ENCODE measurements around the gene PPA2. TPM values are rescaled to one million over a fixed set of nuclear protein-coding genes. Genes with fewer than 3 reads are reported as not detected.

The PPA2 gene
- total RNA-seq, 1 donor from 2014 or later = 69.0 TPM

DNA sequence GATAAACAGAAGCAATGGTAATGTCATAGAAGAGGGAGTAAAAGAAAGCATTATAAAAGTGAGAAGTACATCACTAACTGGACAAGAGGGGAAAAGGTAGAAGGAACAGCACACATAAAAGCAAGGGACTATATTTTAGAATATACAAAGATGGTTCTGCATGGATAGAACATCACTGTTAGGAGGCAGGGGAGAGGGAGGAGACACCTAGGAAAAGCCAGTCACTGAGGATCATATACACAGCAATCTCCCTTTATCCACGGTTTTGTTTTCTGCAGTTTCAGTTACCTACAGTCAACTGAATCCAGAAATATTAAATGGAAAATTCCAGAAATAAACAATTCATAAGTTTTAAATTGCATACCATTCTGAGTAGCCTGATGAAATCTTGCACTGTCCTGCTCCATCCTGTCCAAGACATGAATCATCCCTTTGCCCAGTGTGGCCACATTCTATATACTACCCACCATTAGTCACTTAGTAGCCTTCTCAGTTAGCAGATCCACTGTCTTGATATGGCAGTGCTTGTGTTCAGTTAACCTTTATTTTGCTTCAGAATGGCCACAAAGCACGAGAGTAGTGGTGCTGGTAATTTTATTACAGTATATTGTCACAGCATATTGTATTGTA, 74.2 kb downstream of the PPA2 start:
- DNase-seq (ENCODE audit: low read depth, low spot score) = no peak

DNA sequence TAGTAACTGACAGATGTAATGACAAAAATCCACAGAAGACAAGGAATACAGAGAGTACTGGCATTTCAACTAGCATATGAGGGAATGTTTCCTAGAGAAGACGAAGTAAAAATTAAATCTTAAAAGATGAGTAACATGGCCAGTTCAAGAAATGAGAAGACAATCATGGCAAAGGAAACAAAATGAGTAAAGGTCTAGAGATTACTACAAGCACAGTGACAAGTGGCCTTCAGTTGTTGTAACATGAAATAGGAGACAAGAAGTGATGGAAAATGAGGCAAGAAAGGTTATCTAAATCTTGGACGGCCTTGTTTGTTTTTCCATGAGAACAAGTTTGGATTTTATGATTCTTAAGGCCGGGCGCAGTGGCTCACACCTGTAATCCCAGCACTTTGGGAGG, 81.0 kb downstream of the PPA2 start:
- DNase-seq (ENCODE audit: low read depth, low spot score) = no peak

DNA sequence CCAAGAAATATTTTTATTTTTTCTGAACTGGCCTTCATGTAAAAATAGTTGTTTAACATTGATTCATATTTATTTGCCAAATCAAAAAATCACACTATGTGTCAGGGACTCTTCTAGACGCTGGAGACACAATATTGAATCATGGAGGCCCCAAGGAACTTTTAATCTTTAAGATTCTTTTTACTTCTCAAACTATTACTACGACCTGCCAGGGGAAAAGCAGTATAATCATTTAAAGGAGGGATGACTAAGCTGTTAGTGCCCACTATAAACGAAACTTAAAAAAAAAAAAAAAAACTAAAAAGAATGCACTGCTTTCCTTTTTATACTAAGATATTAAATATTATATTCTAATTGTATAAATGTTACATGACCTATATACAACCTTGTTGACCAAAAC, 84.7 kb downstream of the PPA2 start:
- no peak for DNase-seq (ENCODE audit: low read depth, low spot score)

DNA sequence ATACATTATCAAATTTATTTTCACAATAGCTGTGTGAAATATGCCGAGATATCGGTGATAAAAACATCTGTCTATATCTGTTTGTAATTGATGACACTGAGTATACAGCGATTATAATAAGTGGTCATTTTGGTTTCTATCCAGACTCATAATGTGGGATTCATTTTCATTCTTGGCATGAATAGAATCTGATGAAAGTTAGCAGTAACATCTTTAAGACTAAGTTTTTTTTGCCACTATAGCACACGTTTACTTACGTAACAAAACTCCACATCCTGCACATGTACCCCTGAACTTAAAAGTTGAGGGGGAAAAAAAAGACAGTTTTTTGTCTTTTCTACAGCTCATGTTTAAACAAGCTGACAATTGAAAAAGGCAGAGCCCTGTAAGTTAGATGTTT, 86.4 kb downstream of the PPA2 start:
- no peak for DNase-seq (ENCODE audit: low read depth, low spot score)

DNA sequence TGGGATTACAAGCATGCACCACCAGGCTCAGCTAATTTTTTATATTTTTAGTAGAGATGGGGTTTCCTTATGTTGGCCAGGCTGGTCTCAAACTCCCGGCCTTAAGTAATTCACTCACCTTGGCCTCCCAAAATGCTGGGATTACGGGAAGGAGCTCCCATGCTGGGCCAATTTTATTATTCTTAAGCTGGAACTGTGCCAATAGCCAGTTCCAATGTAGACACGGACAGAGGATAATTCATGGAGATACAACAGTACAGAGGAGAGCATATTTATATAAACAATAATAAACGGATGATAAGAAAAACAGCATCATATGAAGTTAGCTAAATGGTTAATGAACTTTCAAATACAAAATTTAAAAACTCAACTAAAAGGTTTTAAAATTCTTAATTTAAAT, 87.8 kb downstream of the PPA2 start:
- DNase-seq (ENCODE audit: low read depth, low spot score) = no peak

DNA sequence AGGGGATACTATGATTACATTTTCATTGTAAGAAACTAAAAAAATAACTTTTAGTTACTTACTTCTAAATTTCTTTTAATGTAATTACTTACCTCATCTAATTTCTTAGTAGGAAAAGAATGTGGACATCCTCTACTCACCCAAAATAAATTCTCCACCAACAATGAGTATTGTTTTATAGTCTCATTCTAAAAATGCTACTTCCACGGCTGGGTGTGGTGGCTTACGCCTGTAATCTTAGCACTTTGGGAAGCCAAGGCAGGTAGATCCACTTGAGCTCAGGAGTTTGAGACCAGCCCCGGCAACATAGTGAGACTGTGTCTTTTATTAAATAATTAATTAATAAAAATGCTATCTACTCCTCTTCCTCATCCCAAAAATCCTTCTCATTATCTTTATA, 99.8 kb downstream of the PPA2 start:
- no peak for DNase-seq (ENCODE audit: low read depth, low spot score)

DNA sequence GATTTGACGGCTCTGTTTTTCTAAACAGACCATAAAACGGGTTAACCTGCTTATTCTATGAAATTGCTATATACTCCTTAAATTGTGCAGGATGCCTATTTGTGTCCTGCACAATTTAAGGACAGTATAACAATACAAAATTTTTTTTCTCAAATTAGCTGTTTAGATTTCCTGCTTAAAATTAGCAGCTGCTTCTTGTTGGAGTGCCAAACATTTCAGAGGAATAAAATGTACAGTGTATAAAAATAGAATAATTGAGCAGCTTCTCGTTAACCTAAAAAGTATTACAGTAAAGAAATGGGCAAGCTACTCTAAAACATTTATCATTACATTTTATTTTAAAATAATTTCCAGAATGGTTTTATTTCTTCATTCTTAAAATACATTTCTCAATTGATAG, 100.5 kb downstream of the PPA2 start:
- DNase-seq (ENCODE audit: low read depth, low spot score) = no peak

DNA sequence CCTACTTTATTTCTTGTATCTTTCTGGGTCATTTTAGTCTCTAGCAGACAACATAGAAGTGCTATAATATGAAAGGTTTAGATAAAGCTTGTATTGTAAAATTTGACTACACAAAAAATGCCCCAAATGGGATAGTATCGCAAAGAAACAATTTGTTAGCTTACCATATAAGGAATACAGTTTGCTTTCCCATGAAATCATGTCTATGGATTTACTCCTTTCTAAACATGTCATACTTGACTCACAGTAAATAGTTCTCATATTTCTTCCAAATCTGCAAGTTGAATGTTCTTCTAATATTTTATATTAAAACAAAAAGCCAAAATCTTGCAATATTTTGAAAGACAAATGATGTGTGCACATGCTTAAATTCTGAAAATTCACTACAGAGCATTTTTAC, 103.9 kb downstream of the PPA2 start:
- no peak for DNase-seq (ENCODE audit: low read depth, low spot score)

DNA sequence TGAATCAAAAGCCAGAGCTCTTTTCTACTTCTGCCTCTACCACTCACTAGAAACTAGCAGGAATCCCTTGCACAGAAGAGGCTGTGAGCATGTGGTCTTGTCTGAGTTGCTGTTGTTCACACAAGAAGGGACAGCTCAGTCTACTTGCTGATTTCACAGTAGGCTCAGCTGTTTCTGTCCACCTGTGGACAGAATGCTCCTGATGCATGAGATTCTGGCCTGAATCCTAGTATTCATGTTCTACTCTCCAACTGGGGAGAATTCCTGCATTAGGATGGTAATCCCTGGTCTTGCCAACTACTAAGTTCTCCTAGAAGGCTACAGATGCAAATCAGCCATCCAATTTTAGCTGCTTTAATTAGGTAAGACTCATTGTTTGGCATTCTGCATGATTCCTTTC, 112.8 kb downstream of the PPA2 start:
- no peak for DNase-seq (ENCODE audit: low read depth, low spot score)

DNA sequence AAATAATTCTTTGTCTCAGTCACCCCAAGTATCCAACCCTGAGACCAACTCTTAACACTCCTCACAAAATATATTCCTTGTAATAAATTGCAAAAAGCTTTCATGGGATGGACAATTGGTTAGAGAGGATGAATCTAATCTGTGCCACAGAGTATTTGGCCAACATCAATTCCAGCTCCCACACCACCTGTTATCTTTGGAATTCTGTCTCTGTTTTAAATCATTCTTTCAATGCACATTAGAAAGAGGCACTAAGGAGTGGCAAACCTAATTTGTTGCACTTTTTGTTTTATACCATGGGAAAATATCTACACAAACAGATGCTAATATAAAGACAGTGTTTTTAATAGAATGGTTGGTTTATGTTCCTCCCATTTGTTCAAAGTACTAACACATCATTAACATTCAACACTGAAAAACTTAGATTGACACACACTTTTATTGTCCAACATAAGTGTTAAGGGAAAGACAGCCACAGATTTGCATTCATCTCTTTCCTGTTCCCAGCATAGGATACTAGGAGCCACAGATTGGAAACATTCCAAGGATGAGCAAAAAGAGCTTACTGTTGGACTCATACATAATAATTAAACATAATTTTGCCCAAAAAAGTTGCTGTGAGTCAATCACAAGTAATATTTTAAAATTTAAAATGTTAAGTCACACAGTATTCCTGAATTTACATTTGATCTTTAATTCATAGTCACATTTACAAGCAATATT, 116.4 kb downstream of the PPA2 start:
- DNase-seq (ENCODE audit: low read depth, low spot score) = no peak

DNA sequence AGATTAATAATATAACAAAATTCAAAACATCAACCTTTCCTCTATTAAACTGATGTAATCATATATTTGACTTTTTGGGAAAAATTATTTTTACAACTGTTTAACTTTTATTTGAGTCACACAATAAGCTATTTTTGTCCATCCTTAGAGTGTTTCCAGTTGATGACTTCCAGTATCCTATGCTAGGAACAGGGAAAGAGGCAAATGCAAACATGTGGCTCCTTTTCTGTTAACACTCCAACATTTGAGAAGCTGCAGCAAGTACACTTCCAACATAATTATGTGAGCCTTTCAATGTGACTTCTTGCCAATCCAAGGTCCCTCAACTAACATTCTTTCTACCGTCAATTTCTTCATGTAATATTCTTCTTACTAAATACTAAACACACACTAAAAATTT, 117.7 kb downstream of the PPA2 start:
- no peak for DNase-seq (ENCODE audit: low read depth, low spot score)

DNA sequence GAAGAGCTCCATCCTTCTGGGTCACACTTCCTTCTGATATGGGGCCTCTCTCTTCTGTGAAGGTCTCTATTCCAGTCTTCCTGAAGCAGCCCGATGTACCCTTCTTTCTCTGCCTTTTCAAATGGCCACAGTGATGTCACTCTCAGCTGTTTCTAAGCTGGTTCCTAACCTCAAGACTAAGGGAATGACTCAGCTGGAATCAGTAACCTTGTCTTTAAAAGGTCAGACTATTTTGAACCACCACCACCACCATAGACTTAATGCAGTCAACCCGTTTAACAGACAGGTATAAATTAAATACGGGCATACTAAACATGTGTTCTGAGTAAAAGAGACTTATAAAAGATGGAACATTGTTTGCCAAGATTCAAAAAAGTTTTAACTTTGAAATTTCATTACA, 121.0 kb downstream of the PPA2 start:
- DNase-seq (ENCODE audit: low read depth, low spot score) = no peak

DNA sequence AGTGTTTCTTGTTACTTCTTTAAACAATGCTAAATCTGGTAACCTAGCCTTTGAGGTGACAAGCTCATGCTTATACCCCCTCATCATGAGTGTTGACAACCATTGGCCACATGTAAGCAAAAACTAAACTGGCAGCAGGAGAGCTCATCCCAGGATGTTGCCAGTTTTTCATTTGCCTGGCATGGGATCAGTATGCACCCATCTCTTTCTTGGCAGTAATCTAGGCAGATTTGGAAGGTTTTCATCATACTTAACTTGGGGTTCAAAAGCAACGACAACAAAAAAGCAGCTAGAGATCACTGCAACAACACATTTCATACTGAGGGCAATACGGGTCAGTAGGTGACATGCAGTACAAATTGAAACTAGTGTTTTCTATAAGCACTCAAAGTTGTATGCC, 122.0 kb downstream of the PPA2 start:
- no peak for DNase-seq (ENCODE audit: low read depth, low spot score)

DNA sequence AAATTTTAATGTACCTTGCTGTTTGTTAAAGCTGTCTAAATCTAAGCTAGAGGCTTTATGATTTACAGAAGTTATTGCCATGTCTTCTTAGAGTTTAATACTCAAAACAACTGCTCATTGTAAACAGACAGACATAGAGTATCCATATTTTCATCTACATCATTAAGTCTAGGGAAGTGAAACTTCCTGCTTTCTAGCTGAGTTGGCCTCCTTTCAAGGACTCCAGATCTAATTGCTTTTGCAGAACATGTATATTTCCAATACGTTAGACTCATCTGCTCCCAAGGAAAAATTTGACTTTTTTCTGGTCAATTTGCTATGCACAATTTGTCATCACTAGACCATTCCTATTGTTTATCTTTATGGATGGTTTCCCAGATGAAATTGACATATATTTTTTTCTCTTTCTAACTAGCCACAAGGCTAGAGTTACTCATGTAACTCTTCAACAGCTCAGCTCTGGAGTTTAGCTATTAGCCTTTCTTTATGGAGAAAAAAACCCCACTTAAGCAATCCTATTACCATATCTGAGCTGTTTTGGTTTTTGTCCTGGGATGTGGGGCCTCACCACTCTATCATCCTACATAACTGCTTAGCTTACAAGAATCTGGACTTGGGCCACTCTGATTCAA, 122.9 kb downstream of the PPA2 start:
- no peak for DNase-seq (ENCODE audit: low read depth, low spot score)

DNA sequence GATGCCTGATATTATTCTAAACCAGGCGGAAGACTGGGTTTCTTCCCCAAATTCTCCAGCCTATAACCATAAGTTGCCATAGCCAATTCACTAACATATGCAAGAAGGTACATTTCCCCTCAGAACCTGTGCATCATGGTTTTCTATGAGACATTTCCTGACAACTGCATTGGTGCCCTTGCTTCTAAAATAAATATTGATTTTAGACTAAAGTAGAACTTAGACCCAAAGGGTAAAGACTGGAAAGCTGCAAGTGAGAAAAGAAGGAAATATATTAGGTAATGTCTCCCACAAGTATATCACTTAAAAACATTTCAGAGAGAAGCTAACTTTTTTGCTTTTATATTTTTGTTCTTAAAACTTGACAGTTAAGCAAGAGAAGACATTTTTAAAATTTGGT, 125.1 kb downstream of the PPA2 start:
- no peak for DNase-seq (ENCODE audit: low read depth, low spot score)

DNA sequence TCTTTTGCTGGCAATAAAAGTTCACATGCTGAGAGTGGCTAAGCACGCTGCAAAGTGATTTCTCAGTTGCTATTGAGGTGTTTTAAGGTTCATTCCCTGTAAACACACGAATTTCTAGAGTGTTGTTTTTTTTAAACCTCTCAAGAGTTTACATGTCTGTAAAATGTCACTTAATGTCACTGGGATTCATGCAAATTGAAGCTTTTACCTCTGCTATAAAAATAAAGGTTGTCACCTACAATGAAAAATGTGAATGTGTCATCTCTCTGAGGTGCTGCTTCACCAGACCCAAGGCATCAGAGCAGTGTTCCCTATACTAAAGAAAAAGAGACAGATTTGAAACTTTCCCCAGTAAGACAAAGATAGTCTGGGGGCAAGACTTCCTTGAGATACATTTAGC, 127.0 kb downstream of the PPA2 start:
- no peak for DNase-seq (ENCODE audit: low read depth, low spot score)

DNA sequence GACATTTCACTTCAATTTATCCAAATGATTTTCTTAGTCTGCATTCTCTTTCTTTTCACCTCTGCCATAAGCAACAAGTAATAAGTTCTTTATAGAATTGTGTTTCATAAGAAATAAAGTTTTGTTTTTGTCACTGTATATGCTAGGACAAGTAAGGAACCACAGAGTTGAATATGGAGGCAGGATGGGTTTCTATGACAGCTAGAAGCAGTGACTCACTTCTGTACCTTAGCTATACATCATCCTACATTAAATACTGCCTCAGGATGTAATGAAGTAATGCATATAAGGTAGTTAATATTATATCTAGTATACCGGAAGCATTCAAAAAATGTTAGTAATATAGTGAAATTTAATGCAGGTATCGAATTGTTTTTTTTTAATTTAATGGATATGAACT, 128.0 kb downstream of the PPA2 start:
- no peak for DNase-seq (ENCODE audit: low read depth, low spot score)

DNA sequence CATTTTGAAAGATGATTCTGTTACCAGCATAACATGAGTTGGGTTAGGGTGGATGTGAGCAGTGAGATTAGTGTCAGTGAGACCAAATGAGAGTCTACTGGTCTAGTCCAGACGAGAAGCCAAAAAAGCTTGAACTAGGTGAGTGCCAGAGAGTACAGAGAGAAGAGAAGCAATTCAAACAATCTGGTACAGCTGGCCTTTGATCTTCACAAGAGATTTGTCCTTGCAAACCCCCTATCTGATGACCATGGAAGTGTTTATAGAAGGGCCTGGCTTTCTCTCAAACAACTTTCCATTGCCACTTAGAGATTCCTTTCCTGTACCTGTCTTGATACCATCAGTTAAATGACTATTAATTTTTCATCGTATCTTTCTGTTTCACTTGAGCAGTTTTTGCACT, 128.5 kb downstream of the PPA2 start:
- no peak for DNase-seq (ENCODE audit: low read depth, low spot score)

DNA sequence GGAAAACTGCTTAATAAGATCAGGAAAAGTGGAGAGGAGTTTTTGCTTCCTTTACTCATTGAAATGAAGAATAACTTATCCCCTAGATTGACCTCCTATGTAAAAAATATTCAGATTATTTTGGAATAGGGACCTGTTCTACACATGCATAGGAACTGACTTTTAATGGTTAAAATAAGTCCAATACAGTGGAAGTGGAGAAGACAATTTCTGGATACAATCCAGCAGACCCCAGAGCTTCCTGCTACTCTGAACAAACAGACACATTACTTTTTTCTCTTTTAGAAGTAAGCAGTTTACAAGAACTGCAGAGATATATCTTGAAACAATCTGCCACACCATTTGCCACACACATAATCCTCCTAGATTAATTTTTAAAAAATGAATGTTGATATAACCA, 129.7 kb downstream of the PPA2 start:
- DNase-seq (ENCODE audit: low read depth, low spot score) = no peak

DNA sequence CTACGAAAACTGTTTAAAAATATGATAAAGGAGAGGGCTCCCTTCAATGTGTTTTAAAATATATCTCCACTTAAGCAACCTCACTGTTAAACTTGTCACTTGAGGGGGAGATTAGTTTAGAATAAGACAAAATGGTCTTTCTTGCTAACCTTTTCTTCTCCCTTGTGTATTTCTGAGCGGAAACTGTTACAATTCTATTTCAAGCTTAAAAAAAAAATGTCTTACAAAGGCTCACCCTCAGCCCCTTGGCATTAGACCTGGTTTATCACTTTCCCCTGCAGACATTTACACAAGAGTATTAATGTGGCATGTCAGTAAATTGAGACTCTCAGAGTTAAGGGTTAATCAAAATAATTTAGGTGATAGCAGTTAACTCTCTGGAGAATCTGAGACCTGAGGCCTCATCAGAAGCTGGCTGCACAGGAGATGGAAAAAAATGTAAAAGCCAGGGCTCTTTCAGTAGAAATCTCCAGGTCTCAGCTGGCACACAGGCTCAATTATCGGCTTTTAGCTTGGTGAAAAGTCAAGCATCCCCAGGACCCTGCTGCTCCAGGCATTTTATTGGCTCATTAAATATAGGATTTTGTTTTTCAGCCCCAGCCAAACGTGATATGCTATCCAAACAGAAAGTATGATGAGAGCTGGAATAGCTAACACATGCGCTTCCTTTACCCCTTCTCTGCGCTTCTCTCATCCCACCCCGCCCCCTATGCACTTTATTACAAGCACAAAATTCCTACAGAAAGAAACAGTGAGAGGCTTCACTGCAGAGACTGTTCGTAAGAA, 130.5 kb downstream of the PPA2 start:
- DNase-seq (ENCODE audit: low read depth, low spot score) = no peak

DNA sequence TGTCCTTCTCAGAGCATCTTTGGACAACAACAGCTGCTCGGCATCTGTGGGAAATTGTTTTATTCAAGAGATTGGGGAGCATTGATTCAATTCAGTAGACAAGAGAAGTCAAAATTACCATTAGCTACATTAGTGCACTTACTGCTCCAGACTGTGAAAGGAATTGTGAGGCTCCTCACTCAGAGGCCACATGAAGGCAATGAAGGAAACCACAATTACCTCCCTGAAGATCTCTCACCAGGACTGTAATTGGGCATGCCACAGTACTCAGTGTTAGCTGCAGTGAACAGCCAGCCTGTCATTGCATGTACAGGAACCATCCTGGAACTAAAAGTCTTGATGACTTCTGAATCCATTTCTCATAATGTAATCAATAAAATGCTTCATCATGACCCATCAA, 144.8 kb downstream of the PPA2 start:
- DNase-seq (ENCODE audit: low read depth, low spot score) = no peak

DNA sequence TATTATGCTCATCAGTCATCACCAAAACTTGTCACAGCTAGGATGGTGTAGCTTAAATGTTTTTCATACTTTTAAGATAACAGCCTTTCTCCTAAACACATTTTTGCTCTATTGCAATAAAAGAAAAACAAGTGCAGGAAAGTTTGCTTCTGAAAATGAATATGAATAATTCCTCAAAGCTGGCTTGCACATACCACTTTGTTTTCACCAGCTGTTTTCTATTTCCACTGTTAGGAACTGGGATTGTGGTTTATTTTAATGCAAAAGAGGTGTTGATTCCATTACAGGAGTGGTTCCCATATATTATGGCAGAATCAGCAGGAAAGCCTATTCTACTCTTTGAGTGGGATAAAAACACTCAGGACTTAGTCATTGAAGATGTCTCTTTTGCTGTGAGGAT, 145.9 kb downstream of the PPA2 start:
- no peak for DNase-seq (ENCODE audit: low read depth, low spot score)

All from pulmonary artery endothelial cell (primary cell).